Measurements from ENCODE around the gene LCN1.

Gene LCN1

DNA sequence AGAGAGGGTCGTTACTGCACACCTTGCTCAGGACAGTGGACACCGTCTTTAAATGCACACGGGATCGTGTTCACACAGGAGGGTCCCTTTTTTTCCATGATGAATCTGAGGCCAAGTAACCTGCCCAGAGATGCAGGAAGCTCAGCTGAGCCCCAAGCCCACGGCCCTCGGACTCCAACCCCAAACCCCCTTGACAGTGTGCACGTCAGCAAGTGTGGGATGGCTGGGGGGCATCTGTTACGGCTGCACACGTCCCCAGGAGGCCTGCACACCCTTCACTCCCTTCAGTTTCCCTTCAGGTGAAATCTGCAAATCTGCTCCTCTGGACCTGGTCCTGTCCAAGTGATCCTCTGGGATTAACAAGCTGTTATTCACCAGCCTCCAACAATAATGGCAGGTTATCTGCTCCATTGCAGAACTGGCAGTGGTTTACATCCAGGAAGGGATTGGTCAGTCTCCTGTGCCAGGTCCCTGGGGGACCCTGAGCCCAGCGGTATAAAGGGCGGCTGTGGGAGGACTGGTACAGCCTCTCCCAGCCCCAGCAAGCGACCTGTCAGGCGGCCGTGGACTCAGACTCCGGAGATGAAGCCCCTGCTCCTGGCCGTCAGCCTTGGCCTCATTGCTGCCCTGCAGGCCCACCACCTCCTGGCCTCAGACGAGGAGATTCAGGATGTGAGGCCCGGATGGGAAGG, at the start of gene LCN1:
Gene LCN1, plus strand, starts transcription at position 525 of the 692 bp plus-strand sequence. Its CDS starts 58 bp downstream, at position 583.
- DNase-seq (ENCODE audit: low read depth in 3 of 3), result no peak

DNA sequence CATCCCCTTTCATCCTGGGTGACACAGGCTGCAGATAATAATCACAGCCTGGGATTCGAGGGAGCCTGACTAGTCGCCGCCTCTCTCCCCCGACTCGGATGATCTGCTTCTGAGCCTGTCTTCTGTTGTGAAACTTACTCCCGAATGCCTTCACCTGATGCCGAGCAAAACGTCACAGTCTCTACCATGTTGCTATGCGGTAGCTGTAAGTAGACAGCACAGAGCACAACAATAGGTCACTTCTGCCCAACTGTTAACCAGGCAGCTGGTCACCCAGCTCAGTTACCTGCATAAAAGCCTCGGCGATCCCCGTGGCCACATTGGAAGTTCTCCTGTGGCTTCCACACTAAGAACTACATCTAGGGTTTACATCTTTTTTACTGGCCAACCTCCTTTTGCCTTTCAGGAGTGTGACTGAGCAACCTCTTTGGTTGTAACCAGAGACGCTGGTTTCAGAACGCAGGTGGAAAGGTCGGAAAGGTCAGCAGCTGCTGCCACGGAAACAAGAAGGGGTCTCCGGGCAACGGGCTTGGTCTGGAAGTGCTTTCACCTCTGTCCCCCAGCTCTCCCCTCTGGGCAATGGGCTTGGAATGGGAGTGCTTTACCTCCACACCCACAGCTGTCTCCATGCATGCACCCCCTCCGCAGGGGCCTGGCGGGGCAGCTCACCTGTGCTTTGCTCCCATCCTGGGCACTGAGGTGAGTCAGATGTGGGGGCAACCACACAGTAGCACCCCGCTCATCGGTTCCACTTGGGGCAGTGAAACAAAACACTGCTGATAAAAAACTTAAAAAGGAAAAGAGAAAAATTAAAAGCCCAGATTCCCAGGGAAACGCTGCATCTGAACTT, 49.2 kb upstream of the LCN1 start:
- no peak for DNase-seq (ENCODE audit: low read depth in 3 of 3)

DNA sequence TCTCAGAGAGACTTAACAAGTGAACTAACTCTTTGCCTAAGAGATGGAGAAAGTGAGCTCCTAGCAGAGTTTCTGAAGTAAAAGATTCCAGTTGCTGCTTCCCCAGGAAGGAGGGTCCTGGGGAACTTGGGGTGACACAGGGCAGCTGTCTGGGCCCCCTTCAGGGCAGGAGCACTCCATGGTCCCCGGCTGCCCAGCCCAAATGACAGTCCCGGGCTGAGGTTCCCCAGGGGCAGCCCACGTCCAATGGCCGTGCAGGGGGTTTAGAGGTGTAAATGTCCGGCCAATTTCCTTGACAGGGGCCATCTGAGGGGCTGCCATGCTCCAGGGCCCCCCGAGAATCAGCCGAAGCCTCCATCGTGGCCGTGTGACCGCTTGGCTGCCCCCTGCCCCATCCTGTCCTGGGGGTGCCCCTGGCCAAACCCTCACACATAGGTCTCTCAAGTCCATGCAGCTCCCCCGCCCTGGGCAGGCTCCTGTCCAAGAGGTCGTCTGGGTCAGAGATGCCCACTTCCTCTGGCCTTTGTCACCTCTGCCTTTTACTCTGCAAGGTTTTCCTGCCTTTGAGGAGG, 47.2 kb upstream of the LCN1 start:
- DNase-seq (ENCODE audit: low read depth in 3 of 3), result no peak

DNA sequence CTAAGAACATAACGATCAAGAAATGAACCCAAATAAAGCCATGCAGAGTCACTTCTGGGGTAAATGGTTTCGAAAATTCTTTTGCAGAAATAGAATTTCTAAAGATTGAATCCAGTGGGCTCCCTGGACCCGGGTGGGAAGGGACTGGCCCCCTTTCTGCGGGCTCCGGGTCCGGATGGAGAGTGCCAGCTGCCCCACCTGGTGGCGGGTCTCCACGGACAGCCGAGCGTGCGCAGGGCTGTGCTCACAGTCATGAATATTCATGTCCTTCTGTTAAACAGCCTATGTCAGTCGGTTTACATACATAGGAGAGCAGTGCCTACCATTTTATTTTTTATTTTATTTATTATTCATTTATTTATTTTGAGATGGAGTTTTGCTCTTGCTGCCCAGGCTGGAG, 46.3 kb upstream of the LCN1 start:
- DNase-seq (ENCODE audit: low read depth in 3 of 3), result no peak

DNA sequence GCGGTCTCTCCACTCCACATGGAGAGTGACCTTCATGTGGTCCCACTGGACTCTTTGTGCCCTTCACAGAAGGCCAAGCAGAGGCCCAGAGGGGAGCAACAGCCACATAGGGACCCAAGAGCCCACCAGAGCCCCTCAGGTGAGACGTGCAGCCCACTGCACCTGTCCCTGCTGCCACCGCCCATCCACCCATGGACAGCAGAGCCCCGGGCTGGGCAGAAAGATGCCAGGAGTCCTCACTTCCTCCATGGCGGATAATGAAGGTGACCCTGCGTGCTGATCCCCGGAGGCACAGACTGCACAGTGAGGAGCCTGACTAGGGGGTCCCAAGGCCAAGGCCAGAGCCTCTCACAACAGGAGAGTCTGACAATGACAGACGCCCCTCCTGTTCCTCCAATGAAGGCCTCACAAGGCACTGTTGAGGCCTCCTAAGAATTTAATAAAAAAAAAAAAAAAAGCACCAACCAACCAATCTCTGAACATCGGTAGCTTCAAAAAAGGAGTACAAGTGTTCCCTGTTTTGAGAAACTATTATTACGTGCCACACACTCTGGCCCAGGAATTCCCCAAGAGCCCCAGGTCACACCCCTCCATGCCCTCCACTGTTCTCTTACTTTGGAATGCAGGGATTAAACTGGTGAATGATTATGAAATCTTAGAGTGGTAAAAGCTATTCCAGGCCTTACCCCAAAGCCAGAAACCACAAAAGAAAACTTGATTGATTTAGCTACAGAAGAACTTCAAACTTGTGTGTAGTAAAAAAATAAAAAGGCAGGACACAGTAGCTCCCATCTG, 44.5 kb upstream of the LCN1 start:
- DNase-seq (ENCODE audit: low read depth in 3 of 3), result no peak

DNA sequence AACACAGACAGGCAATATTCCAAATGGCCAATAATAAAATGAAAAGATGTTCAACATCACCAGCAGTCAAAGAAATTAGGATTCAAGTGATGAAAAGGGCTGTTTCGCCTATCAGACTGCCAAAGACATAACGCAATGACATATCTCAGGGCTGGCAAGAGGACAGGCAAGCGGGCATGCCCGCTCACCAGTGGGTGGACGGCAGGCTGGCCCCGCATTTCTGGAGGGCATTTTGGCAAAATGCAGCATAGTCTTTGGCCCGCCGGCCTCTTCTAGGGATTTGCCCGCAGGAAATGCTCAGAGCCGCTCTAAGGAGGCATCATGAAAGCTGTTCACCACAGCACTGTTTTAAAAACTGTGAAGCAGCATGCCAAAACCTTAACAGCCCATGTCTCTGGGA, 43.0 kb upstream of the LCN1 start:
- DNase-seq (ENCODE audit: low read depth in 3 of 3), result no peak

DNA sequence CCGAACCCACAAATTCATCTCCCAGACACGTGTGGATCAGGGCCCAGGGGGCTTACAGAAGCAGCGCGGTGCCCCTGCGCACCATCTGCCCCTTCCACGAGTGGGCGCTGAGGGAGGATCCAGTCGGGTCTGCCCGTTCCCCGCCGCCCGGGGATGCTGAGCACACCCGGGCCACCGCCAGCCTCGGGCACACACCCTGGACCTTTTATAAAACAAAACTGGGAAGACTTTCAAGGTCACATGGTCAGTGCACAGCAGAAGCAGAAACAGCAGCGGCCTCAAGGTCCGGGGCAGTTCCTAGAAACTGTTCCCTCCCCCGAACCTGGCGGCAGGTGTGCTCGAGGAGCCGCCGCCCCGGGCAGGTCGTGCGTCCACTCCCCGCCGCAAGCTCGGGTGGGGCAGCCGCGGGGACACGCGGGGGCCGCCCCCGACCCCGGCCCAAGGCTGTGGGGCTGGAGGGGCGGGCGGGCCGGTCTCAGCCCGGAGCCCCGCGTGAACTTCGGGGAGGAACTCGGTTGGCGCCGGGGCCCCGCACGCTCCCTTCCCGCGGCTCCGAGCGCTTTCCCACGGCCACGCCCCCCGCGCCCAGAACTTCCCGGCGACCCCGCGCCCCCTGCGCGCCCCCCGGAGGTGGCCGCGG, 42.3 kb upstream of the LCN1 start:
- no peak for DNase-seq (ENCODE audit: low read depth in 3 of 3)

DNA sequence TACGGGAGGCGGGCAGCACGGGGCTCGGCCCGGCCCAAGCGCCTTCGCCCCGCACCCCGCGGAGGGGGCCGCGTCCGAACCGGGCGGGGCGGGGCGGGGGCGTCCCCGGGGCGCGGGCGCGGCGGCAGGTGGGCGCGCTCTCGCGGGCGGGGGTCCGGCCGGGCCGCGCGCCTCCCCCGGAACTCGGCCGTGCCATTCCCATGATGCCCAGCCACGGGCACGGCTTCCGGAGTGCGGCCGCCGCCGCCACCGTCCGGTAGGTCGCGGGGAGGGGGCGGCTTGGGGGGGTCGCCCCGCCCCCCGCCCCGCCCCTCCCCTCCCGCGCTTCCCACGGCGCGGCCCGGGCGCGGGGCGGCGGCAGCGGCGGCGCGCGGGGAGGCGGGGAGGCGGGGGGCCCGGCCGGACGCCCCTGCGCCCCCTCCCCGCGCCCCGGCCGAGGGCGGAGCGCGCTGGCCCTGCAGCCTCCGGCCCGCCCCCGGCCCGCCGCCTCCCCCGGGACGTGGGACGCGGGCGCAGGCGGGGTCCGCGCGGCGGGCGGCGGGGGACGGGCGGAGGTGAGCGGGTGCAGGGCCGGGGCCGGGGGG, 41.7 kb upstream of the LCN1 start, which contains the start of gene PPP1R26:
Gene PPP1R26, plus strand, starts transcription at position 314 of the 584 bp plus-strand sequence. CDS start 4,729 bp downstream, outside the sequence.
- DNase-seq (ENCODE audit: low read depth in 3 of 3), result no peak

DNA sequence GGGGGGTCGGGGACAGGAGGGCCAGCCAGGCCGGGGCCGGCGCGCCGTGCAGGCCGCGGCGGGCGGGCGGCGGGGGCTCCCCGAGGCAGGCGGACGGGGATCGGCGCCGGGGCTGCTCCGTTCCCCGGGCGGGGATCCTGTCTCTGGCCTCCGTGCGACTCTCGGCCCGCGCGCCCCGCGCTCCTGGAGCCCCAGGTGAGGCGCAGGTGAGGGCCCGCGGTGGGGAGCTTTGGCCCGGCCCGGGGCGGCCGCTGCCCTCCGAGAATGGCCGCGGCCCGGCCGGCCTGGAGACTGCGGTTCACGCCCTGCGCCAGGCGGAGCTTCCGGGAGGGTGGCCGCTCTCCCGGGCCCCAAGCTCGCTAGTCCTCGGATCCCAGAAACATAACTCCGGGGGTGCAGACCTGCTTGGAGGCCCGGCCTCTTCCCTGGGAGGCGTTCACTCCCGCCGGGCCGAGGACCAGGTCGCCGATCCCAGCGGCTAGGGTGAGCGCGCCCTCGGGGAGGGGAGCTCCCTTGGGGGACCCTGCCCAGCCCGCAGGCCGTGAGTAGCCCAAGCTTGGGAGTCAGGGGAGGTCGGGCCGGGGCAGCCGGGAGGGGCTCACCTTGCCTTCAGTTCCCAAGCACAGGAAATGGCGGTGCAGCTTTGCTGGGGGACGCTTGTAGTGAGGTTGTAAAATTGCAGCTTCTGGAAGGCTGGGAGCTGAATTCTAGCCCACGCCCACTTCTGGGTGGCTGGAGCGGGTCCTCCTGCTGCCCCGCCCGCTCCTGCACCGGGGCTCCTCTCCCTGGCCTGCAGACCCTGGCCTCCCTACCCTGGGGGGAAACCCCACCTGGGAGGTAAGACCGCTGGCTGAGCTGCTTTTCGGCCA, 40.9 kb upstream of the LCN1 start:
- DNase-seq (ENCODE audit: low read depth in 3 of 3), result no peak

DNA sequence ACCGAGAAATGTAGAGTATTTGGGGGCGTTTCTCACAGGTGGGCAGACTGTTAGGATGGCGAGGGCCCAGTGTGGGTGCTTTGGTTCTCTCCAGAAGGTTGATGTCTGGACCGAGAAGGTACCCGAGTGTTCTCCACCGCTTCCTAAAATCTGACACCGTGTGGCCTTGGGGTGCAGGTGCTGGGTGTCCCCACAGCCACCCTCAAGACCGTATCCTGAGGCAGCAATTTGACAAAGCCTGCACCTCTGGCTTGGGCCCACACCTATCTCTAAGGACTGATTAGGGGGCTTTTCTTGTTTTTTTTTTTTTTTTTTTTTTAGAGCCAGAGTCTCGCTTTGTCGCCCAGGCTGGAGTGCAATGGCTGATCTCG, 40.3 kb upstream of the LCN1 start:
- DNase-seq (ENCODE audit: low read depth in 3 of 3), result no peak

DNA sequence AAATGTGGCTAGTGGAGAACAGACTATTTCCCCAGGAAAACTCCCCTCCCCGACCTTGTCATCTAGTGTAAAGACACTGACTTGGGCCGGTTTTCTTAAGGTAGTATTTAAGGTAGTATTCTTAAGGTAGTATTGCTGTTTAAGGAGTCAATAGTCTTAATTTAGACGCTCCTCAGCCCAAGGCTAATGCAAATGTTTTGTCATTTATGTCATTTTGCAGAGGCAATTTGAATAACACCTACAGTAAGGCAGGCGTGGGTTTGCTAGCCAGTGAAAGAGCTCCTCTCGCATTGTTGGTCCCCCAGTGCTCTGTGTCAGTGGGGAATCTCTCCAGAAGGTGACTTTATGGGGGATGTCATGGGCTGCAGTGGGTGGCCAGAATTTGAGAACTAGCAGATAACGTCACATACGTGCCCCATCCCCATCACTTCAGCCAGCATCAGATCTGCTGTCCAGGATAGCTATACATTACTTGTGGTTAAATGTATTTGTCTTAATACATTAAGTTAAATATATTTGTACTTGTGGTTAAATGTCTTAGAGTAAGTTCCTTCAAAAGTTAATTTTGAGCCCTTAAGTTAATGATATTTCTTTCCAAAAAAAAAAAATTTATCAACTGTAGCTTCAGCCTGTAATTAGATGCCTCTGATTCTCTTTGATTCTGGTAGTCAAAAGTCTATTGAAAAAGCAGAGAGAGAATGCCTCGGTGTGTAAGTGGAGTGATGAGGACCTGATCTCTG, 39.1 kb upstream of the LCN1 start:
- DNase-seq (ENCODE audit: low read depth in 3 of 3), result no peak

DNA sequence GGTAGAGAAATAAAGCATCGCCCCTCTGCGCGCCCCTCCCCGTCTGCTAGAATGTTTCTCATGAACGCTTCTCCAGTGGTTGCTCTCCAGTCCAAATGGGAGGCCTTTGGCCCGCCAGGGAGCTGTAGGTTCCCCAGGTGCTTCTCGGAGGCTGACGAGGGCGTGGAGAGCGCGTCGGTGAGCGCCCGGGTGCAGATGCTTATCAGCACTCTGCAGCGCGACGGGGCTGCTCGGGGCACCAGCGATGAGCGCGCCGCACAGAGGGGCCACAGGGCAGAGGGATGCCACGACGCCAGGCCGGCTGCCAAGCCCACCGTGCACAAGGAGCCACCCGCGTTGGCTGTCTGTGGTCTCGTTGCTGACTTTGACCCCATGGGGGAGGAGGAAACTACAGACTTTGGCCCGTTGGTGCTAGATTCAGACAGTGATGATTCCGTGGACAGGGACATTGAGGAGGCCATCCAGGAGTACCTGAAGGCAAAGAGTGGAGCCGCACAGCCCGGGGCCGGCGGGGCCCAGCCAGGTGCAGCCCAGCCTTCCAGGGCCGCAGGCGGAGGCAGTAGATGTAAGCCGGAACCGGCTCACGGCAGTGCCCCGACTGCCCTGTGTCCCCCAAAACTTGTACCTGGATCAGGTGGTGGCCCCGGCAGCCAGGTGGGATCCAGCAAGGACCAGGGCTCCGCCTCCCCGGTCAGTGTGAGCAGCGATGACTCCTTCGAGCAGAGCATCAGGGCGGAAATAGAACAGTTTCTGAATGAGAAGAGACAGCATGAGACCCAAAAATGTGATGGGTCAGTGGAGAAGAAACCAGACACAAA, 36.6 kb upstream of the LCN1 start:
- no peak for DNase-seq (ENCODE audit: low read depth in 3 of 3)

DNA sequence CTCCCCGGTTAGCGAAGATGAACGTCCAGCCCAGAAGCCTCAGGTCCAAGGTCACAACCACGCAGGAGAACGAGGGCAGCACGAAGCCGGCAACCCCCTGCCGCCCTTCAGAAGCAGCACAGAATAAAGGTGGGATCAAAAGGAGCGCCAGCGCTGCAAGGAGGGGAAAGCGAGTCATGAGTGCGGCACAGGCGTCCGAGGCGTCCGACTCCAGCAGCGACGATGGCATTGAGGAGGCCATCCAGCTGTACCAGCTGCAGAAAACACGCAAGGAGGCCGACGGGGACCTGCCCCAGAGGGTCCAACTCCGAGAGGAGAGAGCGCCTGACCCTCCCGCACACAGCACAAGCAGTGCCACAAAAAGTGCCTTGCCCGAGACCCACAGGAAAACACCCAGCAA, 35.9 kb upstream of the LCN1 start:
- no peak for DNase-seq (ENCODE audit: low read depth in 3 of 3)

DNA sequence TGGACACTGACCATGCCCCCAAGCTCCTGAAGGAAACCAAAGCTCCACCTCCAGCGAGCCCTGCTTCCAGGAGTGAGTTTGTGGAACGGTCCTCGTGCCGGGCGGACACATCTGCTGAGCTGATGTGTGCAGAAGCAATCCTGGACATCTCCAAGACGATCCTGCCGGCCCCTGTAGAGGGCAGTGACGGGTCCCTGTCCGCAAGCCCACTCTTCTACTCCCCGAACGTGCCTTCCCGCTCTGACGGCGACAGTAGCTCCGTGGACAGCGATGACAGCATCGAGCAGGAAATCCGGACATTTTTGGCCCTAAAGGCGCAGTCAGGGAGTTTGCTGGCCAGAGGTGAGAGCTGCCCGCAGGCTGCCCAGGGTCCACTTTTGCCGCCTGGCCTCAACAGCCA, 35.4 kb upstream of the LCN1 start:
- no peak for DNase-seq (ENCODE audit: low read depth in 3 of 3)

DNA sequence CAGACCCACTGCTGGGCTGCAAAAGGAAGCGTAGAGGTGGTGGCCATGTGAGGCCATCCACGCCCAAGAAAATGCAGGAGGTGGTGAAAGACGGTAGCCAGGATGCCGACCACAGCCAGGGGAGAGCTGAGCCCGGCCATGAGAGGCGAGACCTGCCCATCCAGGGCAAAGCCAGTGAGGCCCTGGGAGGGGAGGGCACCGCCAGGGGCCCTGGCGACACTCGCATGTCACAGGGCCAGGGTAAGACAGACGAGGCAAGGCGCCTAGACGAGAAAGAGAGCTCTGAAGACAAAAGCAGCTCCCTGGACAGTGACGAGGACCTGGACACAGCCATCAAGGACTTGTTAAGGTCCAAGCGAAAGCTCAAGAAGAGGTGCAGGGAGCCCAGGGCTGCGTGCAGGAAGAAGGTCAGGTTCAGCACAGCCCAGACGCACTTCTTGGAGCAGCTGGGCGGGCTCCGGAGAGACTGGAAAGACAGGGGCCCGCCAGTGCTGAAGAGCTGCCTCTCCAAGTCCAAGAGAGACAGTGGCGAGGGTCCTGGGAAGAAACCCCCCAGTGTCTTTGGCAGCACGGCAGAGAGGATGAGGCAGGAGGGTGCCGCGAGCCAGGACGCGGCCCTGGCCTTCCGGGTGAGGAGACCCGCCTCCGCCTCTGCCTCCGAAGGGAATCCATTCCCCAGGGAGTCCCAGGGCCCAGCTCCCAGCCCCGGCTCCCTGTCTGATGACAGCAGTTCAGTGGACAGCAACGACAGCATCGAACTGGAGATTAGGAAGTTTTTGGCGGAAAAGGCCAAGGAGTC, 34.8 kb upstream of the LCN1 start:
- no peak for DNase-seq (ENCODE audit: low read depth in 3 of 3)

DNA sequence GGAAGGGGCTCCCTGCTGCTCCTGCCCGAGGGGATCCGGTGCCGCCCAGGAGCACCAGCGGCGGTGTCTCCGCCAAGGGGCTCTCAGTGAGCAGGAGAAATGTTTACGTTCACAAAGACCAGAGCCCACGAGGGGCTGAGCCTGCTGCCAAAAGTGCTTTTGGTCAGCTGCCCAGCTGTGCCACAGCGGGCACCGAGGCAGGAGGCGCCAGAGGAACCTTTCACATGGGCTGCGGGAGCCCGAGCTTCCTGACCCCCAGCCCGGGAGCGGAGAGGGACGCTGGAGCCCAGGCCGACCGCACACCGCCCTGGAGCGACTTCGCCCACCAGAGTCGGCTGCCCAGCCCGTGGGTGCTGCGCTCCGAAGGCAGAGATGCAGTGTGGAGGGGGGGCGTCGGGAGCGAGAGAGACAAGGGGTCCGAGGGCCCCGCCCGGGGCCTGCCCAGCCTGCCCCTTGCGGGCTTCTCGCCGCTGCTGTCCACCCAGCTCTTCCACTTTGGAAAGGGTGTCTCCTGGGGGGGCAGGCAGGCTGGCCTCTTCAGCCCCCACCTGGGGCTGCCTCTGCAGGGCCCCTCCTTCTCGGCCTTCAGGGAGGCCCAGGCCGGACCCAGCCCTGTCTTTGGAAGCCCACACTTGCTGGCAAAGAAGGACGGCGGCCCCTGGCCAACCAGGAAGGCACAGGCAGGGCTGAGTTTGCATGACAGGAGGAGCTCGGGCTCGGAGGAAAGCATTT, 33.8 kb upstream of the LCN1 start:
- no peak for DNase-seq (ENCODE audit: low read depth in 3 of 3)

DNA sequence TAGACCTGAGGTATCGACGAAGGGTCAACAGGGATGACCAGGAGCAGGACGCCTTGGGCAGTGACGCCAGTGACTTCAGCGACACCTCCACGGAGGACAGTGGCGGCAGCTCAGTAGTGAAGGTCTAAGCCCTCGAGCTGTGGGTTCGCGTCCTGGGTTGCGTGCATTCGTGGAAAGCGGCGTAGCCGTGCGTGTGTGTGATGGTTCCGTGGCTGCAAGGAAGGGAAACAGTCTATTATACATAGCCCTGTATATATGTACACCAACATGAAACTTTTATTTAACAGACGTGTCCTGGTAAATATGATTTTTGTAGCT, 33.3 kb upstream of the LCN1 start:
- no peak for DNase-seq (ENCODE audit: low read depth in 3 of 3)

Data from stimulated activated CD4-positive, alpha-beta T cell treated with anti-CD3 and anti-CD28 coated beads, TNF-alpha, amount 100 ng/mL, for 48 hours (primary cell).